HCT116 (cell line): ENCODE measurements around the gene SEC14L1. TPM values are rescaled to one million over a fixed set of nuclear protein-coding genes. Genes with fewer than 3 reads are reported as not detected.

Source experiments
- ATAC-seq: fragments of 200-7000 bp; cut with Tn5 transposase; 2 replicates; pipeline ENCODE4 v1.9.1; 2020; ENCODE audit warnings: mild to moderate bottlenecking, moderate library complexity
- BruUV-seq: library from RNA; stranded (reverse); fragments of 400-500 nt; replicated peaks from 2 replicates; lab custom pipeline; 2021; lab: Mats Ljungman, UMichigan
- CTCF ChIA-PET: fragments of 300-600 bp; sonication (Branson Sonifier 250); formaldehyde crosslinking; loops from one replicate; lab custom pipeline; 2021; ENCODE audit warnings: antibody characterized with exemption; lab: Charles Lee
- POLR2A ChIA-PET: fragments of 300-600, 350-600 bp; sonication (Branson Sonifier 250); formaldehyde crosslinking; loops from one replicate; lab custom pipeline; 2021; ENCODE audit warnings: antibody characterized with exemption; lab: Charles Lee
- RAD21 ChIA-PET, 2 experiments: fragments of 300-600 bp; sonication (Branson Sonifier 250); formaldehyde crosslinking; loops; one replicate each; lab custom pipeline; 2023; ENCODE audit warnings: low total read pairs in 2 of 2; ENCODE audit not compliant: uncharacterized antibody in 2 of 2, unreplicated experiment in 2 of 2, low non-redundant PET in 1 of 2; lab: Charles Lee
- DNase-seq: peaks from one replicate; pipeline ENCODE4 v3.0.0-alpha.2; 2010; ENCODE audit warnings: low read depth, low spot score
- H2AFZ ChIP-seq: fragments of 200-600 bp; shearing (Covaris generic), sonication (generic); 2 replicates; pipeline ENCODE4 v1.6.1; 2017; ENCODE audit warnings: low read depth, mixed run types, mixed read lengths, antibody characterized with exemption, low read length; ENCODE audit not compliant: poor library complexity, severe bottlenecking
- H3K27ac ChIP-seq: 2 replicates; pipeline ENCODE4 v1.5.1; 2012; ENCODE audit warnings: low read depth, low read length
- H3K27me3 ChIP-seq: fragments of 200-600 bp; sonication (generic); 2 replicates; pipeline ENCODE4 v1.6.1; 2016; ENCODE audit warnings: mixed run types, low read length, mixed read lengths; ENCODE audit not compliant: insufficient read depth
- H3K36me3 ChIP-seq, 2 experiments: fragments of 200-500 bp in 1 of 2; fragments of 200-600 bp in 1 of 2; sonication (Bioruptor generic) in 1 of 2; sonication (generic) in 1 of 2; 2 replicates each; pipeline versions ENCODE4 v1.5.1 to v1.6.1; 2014 to 2016; ENCODE audit warnings: low read length in 2 of 2, inconsistent platforms in 1 of 2, mixed read lengths in 1 of 2, mixed run types in 1 of 2; ENCODE audit not compliant: insufficient read depth in 2 of 2, control insufficient read depth in 1 of 2
- H3K4me1 ChIP-seq, 2 experiments: fragments of 200-600 bp in 1 of 2; sonication (generic) in 1 of 2; 2 replicates each; pipeline versions ENCODE4 v1.5.1 to v1.6.1; 2012 to 2017; ENCODE audit warnings: low read length in 2 of 2, inconsistent platforms in 1 of 2, mild to moderate bottlenecking in 1 of 2, mixed read lengths in 1 of 2, mixed run types in 1 of 2, moderate library complexity in 1 of 2; ENCODE audit not compliant: insufficient read depth in 2 of 2, control insufficient read depth in 1 of 2
- H3K4me2 ChIP-seq: fragments of 200-600 bp; sonication (generic); 2 replicates; pipeline ENCODE4 v1.6.1; 2017; ENCODE audit warnings: mixed run types, low read length, mixed read lengths
- H3K4me3 ChIP-seq, 2 experiments: fragments of 200-600 bp in 1 of 2; sonication (generic) in 1 of 2; replicated peaks in 1 of 2; 2 replicates each; pipeline ENCODE4 v1.5.1; 2011 to 2016; ENCODE audit warnings: low read length in 2 of 2, control low read depth in 1 of 2, low read depth in 1 of 2, mild to moderate bottlenecking in 1 of 2, mixed read lengths in 1 of 2, mixed run types in 1 of 2
- H3K79me2 ChIP-seq: fragments of 200-600 bp; sonication (generic); 2 replicates; pipeline ENCODE4 v1.6.1; 2017; ENCODE audit warnings: mild to moderate bottlenecking, mixed run types, low read length, moderate library complexity, mixed read lengths; ENCODE audit not compliant: insufficient read depth
- H3K9ac ChIP-seq: fragments of 200-600 bp; sonication (generic); 2 replicates; pipeline ENCODE4 v1.6.1; 2016; ENCODE audit warnings: low read length, mixed read lengths
- H3K9me2 ChIP-seq: fragments of 200-600 bp; sonication (generic), shearing (Covaris generic); 2 replicates; pipeline ENCODE4 v1.6.1; 2017; ENCODE audit warnings: mixed run types, mild to moderate bottlenecking, moderate library complexity; ENCODE audit not compliant: insufficient read depth
- H3K9me3 ChIP-seq, 2 experiments: fragments of 200-500 bp in 1 of 2; fragments of 200-600 bp in 1 of 2; sonication (Bioruptor generic) in 1 of 2; sonication (generic) in 1 of 2; 2 replicates each; pipeline ENCODE4 v1.6.1; 2014 to 2017; ENCODE audit warnings: low read length in 2 of 2, mixed read lengths in 2 of 2, inconsistent platforms in 1 of 2, low read depth in 1 of 2, mild to moderate bottlenecking in 1 of 2, mixed run types in 1 of 2, moderate library complexity in 1 of 2; ENCODE audit not compliant: control insufficient read depth in 1 of 2, insufficient read depth in 1 of 2
- H4K20me1 ChIP-seq: fragments of 200-600 bp; sonication (generic), shearing (Covaris generic); 2 replicates; pipeline ENCODE4 v1.6.1; 2017; ENCODE audit warnings: mixed run types, mild to moderate bottlenecking, moderate library complexity; ENCODE audit not compliant: insufficient read depth
- ATF3 ChIP-seq: IDR thresholded peaks from 2 replicates; pipeline ENCODE4 v1.6.1; 2012
- CEBPB ChIP-seq: IDR thresholded peaks from 2 replicates; pipeline ENCODE4 v1.6.1; 2012; ENCODE audit warnings: low read depth
- EGR1 ChIP-seq: IDR thresholded peaks from 2 replicates; pipeline ENCODE4 v1.6.1; 2012; ENCODE audit warnings: low read depth
- ELF1 ChIP-seq: IDR thresholded peaks from 2 replicates; pipeline ENCODE4 v1.6.1; 2012; ENCODE audit warnings: low read depth, borderline replicate concordance
- EZH2 ChIP-seq: fragments of 200-600 bp; sonication (generic); IDR thresholded peaks from 2 replicates; pipeline ENCODE4 v1.6.1; 2017; ENCODE audit warnings: antibody characterized with exemption, mixed run types
- EZH2phosphoT487 ChIP-seq: fragments of 200-600 bp; IDR thresholded peaks from 2 replicates; pipeline ENCODE4 v1.6.1; 2018; ENCODE audit warnings: antibody characterized with exemption, borderline replicate concordance
- JUND ChIP-seq: IDR thresholded peaks from 2 replicates; pipeline ENCODE4 v1.6.1; 2012
- POLR2A ChIP-seq: IDR thresholded peaks from 2 replicates; pipeline ENCODE4 v1.7.0; 2011; ENCODE audit warnings: borderline replicate concordance; ENCODE audit not compliant: insufficient read depth, insufficient read length; ENCODE audit errors: extremely low read depth
- POLR2AphosphoS5 ChIP-seq: IDR thresholded peaks from 2 replicates; pipeline ENCODE4 v1.6.1; 2011; ENCODE audit warnings: mild to moderate bottlenecking, low read depth, low read length, moderate library complexity
- REST ChIP-seq: IDR thresholded peaks from 2 replicates; pipeline ENCODE4 v1.6.1; 2012; ENCODE audit warnings: low read depth
- SIN3A ChIP-seq: IDR thresholded peaks from 2 replicates; pipeline ENCODE4 v1.6.1; 2012; ENCODE audit warnings: low read depth
- SP1 ChIP-seq: IDR thresholded peaks from 2 replicates; pipeline ENCODE4 v1.6.1; 2012; ENCODE audit warnings: low read depth
- TCF7L2 ChIP-seq: IDR thresholded peaks from 2 replicates; pipeline ENCODE4 v1.7.0; 2011; ENCODE audit warnings: borderline replicate concordance, inconsistent platforms; ENCODE audit not compliant: insufficient read depth, insufficient read length; ENCODE audit errors: extremely low read depth
- ZFX ChIP-seq: fragments of 450-650 bp; IDR thresholded peaks from 2 replicates; pipeline ENCODE4 v1.6.1; 2017
- ZNF274 ChIP-seq: fragments of 200-500 bp; sonication (Bioruptor generic); IDR thresholded peaks from 2 replicates; pipeline ENCODE4 v1.6.1; 2014; ENCODE audit warnings: mild to moderate bottlenecking, low read depth, low read length, inconsistent platforms
- intact Hi-C: fragments of 100-400 bp; cut with micrococcal nuclease; formaldehyde crosslinking; loops from 2 replicates; pipeline ENCODE4 v1.10.0; 2022
- total RNA-seq: library from RNA; stranded (reverse); gene quantifications from one replicate; pipeline ENCODE4 v1.2.1, GENCODE V29; 2021; ENCODE audit not compliant: unreplicated experiment
- TF ChIP-seq, protein P1 (sequence below): IDR thresholded peaks from 2 replicates; pipeline ENCODE4 v1.6.1; 2011; ENCODE audit warnings: mild to moderate bottlenecking, low read length, moderate library complexity; ENCODE audit not compliant: insufficient replicate concordance; ENCODE audit errors: extremely low read depth

SEC14L1 gene
- total RNA-seq, 1 experiment from 2014 or later: 59.7 TPM

GRCh38 chr17:77111934-77112296 lies 28.9 kb upstream of the SEC14L1 start:
- H3K4me3 ChIP-seq: no peak overlapping the region
- CTCF ChIA-PET: no interaction called here
- H3K9me2 ChIP-seq: no peaks in the 10 kb centered on the region
- ATAC-seq: no peak
- H3K27ac ChIP-seq: no peak overlapping the region
- no peak overlapping the region for H3K4me2 ChIP-seq
- no peaks in the 10 kb centered on the region for H3K27me3 ChIP-seq
- no peak for DNase-seq
- no peaks in the 10 kb centered on the region for H3K4me1 ChIP-seq
- no peaks in the 10 kb centered on the region for H3K79me2 ChIP-seq
- H3K9me3 ChIP-seq: no peaks in the 10 kb centered on the region
- no peak overlapping the region for H3K9ac ChIP-seq
- RAD21 ChIA-PET: no interaction called here
- no peaks in the 10 kb centered on the region for H4K20me1 ChIP-seq
- H2AFZ ChIP-seq: no peak overlapping the region
- POLR2A ChIA-PET: interaction anchor here (0.6 kb wide), 1 partner anchor 559 kb away, joined by 3 read pairs; no protein-coding TSS in a partner anchor
- intact Hi-C loops: no loop called here
- TF ChIP-seq POLR2A: no peak
- TF ChIP-seq ATF3: no peak
- no peak for TF ChIP-seq TCF7L2
- no peak for TF ChIP-seq SP1
- no peak for TF ChIP-seq ZFX
- TF ChIP-seq ELF1: no peak
- no peak for TF ChIP-seq EGR1
- TF ChIP-seq ZNF274: no peak
- no peak for TF ChIP-seq POLR2AphosphoS5
- no peak for TF ChIP-seq EZH2phosphoT487
- H3K36me3 ChIP-seq: no peaks in the 10 kb centered on the region
- BruUV-seq: no TSS peak

DNA sequence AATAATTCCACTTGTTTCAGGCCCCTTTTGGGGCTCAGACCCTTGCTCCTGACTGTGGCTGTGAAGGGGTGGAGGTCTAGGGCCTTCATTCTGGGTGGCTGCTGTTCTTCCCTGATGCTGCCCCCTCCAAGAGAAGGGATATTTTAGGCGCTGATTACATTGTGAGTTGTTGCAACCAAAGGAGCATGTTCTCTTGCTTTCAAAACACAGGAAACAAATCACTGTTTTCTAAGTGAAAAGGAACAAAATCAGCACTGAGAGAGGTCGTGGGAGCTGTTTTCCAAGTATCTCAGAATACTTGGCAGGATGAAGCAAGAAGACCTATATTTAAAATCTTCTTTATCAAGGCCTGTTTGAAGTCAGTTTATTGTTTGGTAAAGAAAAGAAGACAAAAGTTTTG lies 25.3 kb upstream of the SEC14L1 start:
- Histone ChIP-seq H3K27me3 (no peaks in the 10 kb centered on the region), H3K9me3 (no peaks in the 10 kb centered on the region), H3K4me3 (no peak overlapping the region), H3K9ac (no peak overlapping the region), H4K20me1 (no peaks in the 10 kb centered on the region), H3K27ac (no peak overlapping the region), H2AFZ (no peak overlapping the region), H3K4me1 (0 out of 4 replicates have a peak, but pooled peaks cover 0 to 4% of the 10 kb centered on the region in 2 experiments), H3K36me3 (no peaks in the 10 kb centered on the region), H3K9me2 (no peaks in the 10 kb centered on the region), H3K4me2 (no peak overlapping the region), H3K79me2 (no peaks in the 10 kb centered on the region)
- DNase-seq (no peak), ATAC-seq (no peak)
- intact Hi-C loops: no loop called here
- CTCF ChIA-PET: no interaction called here
- no TSS peak for BruUV-seq
- POLR2A ChIA-PET: interaction anchor here (1.9 kb wide), 1 partner anchor 9 kb away, joined by 4 read pairs; no protein-coding TSS in a partner anchor
- RAD21 ChIA-PET: no interaction called here
- TF ChIP-seq SIN3A (no peak), ATF3 (no peak), POLR2A (no peak), EZH2 (no peak), ZNF274 (no peak), JUND (no peak), POLR2AphosphoS5 (no peak), REST (no peak), CEBPB (no peak)
- TF ChIP-seq, protein P1, sequence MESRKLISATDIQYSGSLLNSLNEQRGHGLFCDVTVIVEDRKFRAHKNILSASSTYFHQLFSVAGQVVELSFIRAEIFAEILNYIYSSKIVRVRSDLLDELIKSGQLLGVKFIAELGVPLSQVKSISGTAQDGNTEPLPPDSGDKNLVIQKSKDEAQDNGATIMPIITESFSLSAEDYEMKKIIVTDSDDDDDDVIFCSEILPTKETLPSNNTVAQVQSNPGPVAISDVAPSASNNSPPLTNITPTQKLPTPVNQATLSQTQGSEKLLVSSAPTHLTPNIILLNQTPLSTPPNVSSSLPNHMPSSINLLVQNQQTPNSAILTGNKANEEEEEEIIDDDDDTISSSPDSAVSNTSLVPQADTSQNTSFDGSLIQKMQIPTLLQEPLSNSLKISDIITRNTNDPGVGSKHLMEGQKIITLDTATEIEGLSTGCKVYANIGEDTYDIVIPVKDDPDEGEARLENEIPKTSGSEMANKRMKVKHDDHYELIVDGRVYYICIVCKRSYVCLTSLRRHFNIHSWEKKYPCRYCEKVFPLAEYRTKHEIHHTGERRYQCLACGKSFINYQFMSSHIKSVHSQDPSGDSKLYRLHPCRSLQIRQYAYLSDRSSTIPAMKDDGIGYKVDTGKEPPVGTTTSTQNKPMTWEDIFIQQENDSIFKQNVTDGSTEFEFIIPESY: no peak
